ENCODE data around the gene LTK.

LTK gene

GRCh38 chr15:41513506-41514227, at the start of gene LTK:
Gene LTK, minus strand, starts transcription at chr15:41513827. Its CDS starts 118 bp downstream, at chr15:41513709.
- no peak for DNase-seq

GRCh38 chr15:41562784-41563198, 49.2 kb upstream of the LTK start:
- DNase-seq = no peak

GRCh38 chr15:41562244-41562643, 48.6 kb upstream of the LTK start:
- DNase-seq = no peak

GRCh38 chr15:41561777-41562145, 48.1 kb upstream of the LTK start:
- DNase-seq = no peak

GRCh38 chr15:41561104-41561776, 47.6 kb upstream of the LTK start:
- DNase-seq = no peak

GRCh38 chr15:41560572-41560874, 46.9 kb upstream of the LTK start:
- no peak for DNase-seq

GRCh38 chr15:41559239-41559782, 45.7 kb upstream of the LTK start:
- no peak for DNase-seq

GRCh38 chr15:41558400-41559238, 45.0 kb upstream of the LTK start, which contains the start of gene TYRO3:
Gene TYRO3, plus strand, starts transcription at chr15:41559212. Its CDS starts 46 bp downstream, at chr15:41559258.
- DNase-seq = no peak

- DNase-seq = peak; percentile 29
Measured at GRCh38 chr15:41557673-41558399, 44.2 kb upstream of the LTK start.

- no peak for DNase-seq
Measured at GRCh38 chr15:41556677-41557076, 43.0 kb upstream of the LTK start.

- DNase-seq = no peak
Measured at GRCh38 chr15:41554915-41555314, 41.3 kb upstream of the LTK start.

- DNase-seq = no peak
Measured at GRCh38 chr15:41554343-41554742, 40.7 kb upstream of the LTK start.

GRCh38 chr15:41553731-41554130, 40.1 kb upstream of the LTK start:
- DNase-seq = no peak

GRCh38 chr15:41550066-41550775, 36.6 kb upstream of the LTK start:
- DNase-seq = no peak

GRCh38 chr15:41546851-41547786, 33.5 kb upstream of the LTK start:
- no peak for DNase-seq

- no peak for DNase-seq
Measured at GRCh38 chr15:41545218-41545617, 31.6 kb upstream of the LTK start.

- DNase-seq = no peak
Measured at GRCh38 chr15:41544650-41545015, 31.0 kb upstream of the LTK start.

GRCh38 chr15:41543521-41543870, 29.9 kb upstream of the LTK start:
- DNase-seq = no peak

- DNase-seq = no peak
Measured at GRCh38 chr15:41536866-41537265, 23.2 kb upstream of the LTK start.

GRCh38 chr15:41535544-41535943, 21.9 kb upstream of the LTK start:
- no peak for DNase-seq

GRCh38 chr15:41530363-41530956, 16.8 kb upstream of the LTK start:
- DNase-seq = no peak

Measured in NCI-H2029 (cell line).